ENCODE results near the gene SLC6A18.
"Not testable (repeated sequence)": the region's sequence is repeated elsewhere in the genome, so short reads cannot be mapped to it uniquely, and the experiment has no call there.

Gene SLC6A18

GRCh38 chr5:1217596-1218206 lies 7.5 kb upstream of the SLC6A18 start:
- no peak for DNase-seq

- DNase-seq = no peak
Measured at GRCh38 chr5:1218351-1219080, 6.7 kb upstream of the SLC6A18 start.

- DNase-seq = no peak
Measured at GRCh38 chr5:1219098-1219767, 5.9 kb upstream of the SLC6A18 start.

- no peak for DNase-seq
Measured at GRCh38 chr5:1219768-1220100, 5.4 kb upstream of the SLC6A18 start.

GRCh38 chr5:1220351-1220750 lies 4.8 kb upstream of the SLC6A18 start:
- DNase-seq = no peak

GRCh38 chr5:1220831-1221230 lies 4.3 kb upstream of the SLC6A18 start:
- no peak for DNase-seq

GRCh38 chr5:1221721-1222120 lies 3.5 kb upstream of the SLC6A18 start:
- no peak for DNase-seq

- no peak for DNase-seq
Measured at GRCh38 chr5:1222147-1222546, 3.0 kb upstream of the SLC6A18 start.

- DNase-seq = no peak
Measured at GRCh38 chr5:1222621-1223277, 2.4 kb upstream of the SLC6A18 start.

- no peak for DNase-seq
Measured at GRCh38 chr5:1223278-1223670, 1.9 kb upstream of the SLC6A18 start.

- no peak for DNase-seq
Measured at GRCh38 chr5:1224631-1225030, 550 bp upstream of the SLC6A18 start.

- DNase-seq = no peak
Measured at GRCh38 chr5:1226231-1226630, 1.1 kb downstream of the SLC6A18 start.

GRCh38 chr5:1226839-1227581 lies 1.8 kb downstream of the SLC6A18 start:
- DNase-seq = no peak

- DNase-seq = no peak
Measured at GRCh38 chr5:1227667-1228066, 2.5 kb downstream of the SLC6A18 start.

GRCh38 chr5:1228120-1228519 lies 2.9 kb downstream of the SLC6A18 start:
- DNase-seq = no peak

GRCh38 chr5:1229023-1229422 lies 3.8 kb downstream of the SLC6A18 start:
- not testable (repeated sequence) for DNase-seq

- no peak for DNase-seq
Measured at GRCh38 chr5:1229822-1230221, 4.6 kb downstream of the SLC6A18 start.

- DNase-seq = no peak
Measured at GRCh38 chr5:1230551-1230950, 5.4 kb downstream of the SLC6A18 start.

- no peak for DNase-seq
Measured at GRCh38 chr5:1231354-1231905, 6.2 kb downstream of the SLC6A18 start.

- DNase-seq = no peak
Measured at GRCh38 chr5:1232780-1233179, 7.6 kb downstream of the SLC6A18 start.

GRCh38 chr5:1235379-1235778 lies 10.2 kb downstream of the SLC6A18 start:
- DNase-seq = no peak

GRCh38 chr5:1235838-1236237 lies 10.7 kb downstream of the SLC6A18 start:
- no peak for DNase-seq

All from stimulated activated CD4-positive, alpha-beta T cell treated with anti-CD3 and anti-CD28 coated beads, Interleukin-2, amount 100 ng/mL, for 48 hours (primary cell).